ENCODE measurements around the gene RNASE8.

DNA sequence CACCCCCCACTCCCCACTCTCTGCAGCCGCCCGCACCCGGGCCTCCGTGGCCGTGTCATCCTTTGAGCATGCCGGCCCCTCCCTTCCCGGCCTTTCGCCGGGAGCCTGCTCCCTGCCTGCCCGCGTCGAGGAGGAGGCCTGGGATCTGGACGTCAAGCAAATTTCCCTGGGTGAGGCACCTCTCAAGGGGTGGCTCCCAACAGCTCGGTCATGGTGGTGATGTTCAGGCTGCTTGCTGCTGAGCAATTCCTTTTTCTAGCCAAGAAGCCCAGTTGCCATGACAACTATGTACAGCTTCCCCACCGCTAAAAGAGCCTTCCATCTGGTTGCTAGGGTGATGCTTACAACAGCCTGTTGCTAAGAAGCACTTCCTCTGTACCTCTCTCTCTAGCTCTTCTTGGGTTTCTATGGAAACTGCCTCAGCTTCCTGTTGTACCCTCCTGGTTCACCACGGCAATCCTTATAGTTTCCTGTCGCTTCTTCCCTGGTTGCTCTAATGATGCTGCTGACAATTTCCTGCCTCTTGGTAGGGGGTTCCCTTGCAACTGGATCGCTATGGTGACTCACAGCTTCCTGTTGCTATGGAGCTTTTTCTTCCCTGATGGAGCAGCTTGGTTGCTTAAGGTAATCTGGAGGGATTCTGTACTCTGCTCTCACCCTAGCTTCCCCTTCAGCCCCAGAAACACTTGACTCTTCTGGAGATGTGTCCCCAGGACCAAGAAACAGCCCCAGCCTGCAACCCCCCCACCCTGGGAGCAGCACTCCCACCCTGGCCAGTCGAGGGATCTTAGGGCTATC lies 29.9 kb downstream of the RNASE8 start:
- TF ChIP-seq TCF7L2 (IDR thresholded peaks at IDR 0.05; ENCODE audit: low read depth, low read length) (no peak), CTCF (IDR thresholded peaks at IDR 0.05) (no peak), SIN3A (IDR thresholded peaks at IDR 0.05; ENCODE audit: borderline replicate concordance, insufficient read depth, low read depth, low read length) (no peak), POLR2AphosphoS5 (IDR thresholded peaks at IDR 0.05; ENCODE audit: low read depth, low read length) (no peak)
- TF ChIP-seq, protein P1, sequence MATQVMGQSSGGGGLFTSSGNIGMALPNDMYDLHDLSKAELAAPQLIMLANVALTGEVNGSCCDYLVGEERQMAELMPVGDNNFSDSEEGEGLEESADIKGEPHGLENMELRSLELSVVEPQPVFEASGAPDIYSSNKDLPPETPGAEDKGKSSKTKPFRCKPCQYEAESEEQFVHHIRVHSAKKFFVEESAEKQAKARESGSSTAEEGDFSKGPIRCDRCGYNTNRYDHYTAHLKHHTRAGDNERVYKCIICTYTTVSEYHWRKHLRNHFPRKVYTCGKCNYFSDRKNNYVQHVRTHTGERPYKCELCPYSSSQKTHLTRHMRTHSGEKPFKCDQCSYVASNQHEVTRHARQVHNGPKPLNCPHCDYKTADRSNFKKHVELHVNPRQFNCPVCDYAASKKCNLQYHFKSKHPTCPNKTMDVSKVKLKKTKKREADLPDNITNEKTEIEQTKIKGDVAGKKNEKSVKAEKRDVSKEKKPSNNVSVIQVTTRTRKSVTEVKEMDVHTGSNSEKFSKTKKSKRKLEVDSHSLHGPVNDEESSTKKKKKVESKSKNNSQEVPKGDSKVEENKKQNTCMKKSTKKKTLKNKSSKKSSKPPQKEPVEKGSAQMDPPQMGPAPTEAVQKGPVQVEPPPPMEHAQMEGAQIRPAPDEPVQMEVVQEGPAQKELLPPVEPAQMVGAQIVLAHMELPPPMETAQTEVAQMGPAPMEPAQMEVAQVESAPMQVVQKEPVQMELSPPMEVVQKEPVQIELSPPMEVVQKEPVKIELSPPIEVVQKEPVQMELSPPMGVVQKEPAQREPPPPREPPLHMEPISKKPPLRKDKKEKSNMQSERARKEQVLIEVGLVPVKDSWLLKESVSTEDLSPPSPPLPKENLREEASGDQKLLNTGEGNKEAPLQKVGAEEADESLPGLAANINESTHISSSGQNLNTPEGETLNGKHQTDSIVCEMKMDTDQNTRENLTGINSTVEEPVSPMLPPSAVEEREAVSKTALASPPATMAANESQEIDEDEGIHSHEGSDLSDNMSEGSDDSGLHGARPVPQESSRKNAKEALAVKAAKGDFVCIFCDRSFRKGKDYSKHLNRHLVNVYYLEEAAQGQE (IDR thresholded peaks at IDR 0.05; ENCODE audit: insufficient read depth in 1 of 2, low read depth in 2 of 2, low read length in 1 of 2), result no peak

All from Panc1 (cell line).